GM12892 (cell line): ENCODE measurements around the gene SYNE3.

Source experiments
- DNase-seq: peaks from one replicate; pipeline ENCODE4 v3.0.0; 2011; ENCODE audit not compliant: insufficient read length
- FAIRE-seq: peaks from 2 replicates; lab custom pipeline; 2011; peaks lifted over from hg19 to GRCh38; lab: Jason Lieb, UNC
- POLR2A ChIP-seq: IDR thresholded peaks from 2 replicates; pipeline ENCODE4 v1.6.1; 2011; ENCODE audit warnings: low read depth, low read length, control low read depth
- POLR2AphosphoS5 ChIP-seq: IDR thresholded peaks from 2 replicates; pipeline ENCODE4 v1.6.1; 2011; ENCODE audit warnings: low read depth, low read length, control low read depth
- TAF1 ChIP-seq: IDR thresholded peaks from 2 replicates; pipeline ENCODE4 v1.6.1; 2011; ENCODE audit warnings: low read depth, mild to moderate bottlenecking, control low read depth, low read length, borderline replicate concordance

The SYNE3 gene

DNA sequence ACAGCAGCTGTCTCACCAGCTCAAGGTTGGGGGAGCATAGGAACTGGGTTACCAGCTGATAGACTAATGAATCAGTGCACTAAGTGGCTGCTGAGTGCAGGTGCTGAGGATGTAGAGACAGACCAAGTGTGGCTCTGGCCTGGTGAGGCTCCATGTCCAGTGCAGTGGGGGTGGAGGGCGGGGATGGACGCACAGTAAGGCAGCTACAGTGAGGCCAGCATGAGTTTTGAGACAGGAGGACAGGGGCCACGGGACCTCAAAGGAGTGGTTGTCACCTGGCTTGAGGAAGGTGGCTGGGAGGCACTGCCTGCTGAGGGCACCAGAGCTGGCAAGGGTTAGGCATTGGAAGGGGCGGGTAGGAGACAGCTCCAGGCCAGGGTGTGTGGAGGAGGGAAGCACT is 37.0 kb downstream of the SYNE3 start:
- no peak for TF ChIP-seq TAF1
- TF ChIP-seq POLR2AphosphoS5, result no peak
- TF ChIP-seq POLR2A, result no peak
- no peak for FAIRE-seq
- DNase-seq, result no peak

DNA sequence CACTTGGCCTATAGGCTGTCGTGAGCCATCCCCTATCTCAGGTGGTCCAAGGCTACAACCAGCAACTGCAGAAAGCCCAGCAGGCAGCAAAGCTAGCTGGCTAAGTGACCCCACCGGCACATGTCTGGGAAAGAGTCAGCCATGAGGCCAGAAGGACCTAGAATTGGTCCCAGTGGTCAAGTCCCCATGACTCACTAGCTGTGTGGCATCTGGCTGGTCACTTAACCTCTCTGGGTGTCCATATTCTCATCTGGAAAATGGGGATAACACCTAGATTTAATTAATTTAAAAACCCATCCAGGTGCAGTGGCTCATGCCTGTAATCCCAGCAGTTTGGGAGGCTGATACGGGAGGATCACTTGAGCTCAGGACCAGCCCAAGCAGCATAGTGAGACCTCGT is 37.6 kb downstream of the SYNE3 start:
- FAIRE-seq (no peak), DNase-seq (no peak)
- TF ChIP-seq POLR2A, result no peak
- no peak for TF ChIP-seq TAF1
- TF ChIP-seq POLR2AphosphoS5, result no peak

DNA sequence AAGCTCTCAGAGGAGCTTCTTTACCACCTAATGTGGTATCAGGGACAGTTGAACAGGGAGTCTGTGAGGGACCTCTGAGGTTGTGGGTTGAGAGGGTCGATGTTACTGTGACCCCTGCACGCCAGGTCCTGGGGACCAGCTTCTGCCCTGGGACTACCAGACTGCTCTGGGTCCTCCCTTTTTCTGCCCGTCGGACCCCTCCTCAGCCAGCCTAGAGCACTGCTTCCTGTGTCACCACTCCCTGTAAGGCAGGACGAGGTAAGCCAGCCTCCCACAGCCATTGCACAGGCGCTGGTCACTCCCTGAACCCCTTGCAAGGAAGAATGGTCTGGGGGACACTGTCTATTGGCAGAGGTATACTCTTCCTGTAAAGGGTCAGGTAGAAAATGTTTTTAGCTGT is 38.1 kb downstream of the SYNE3 start:
- no peak for TF ChIP-seq POLR2AphosphoS5
- no peak for TF ChIP-seq TAF1
- TF ChIP-seq POLR2A, result no peak
- DNase-seq (no peak), FAIRE-seq (no peak)

DNA sequence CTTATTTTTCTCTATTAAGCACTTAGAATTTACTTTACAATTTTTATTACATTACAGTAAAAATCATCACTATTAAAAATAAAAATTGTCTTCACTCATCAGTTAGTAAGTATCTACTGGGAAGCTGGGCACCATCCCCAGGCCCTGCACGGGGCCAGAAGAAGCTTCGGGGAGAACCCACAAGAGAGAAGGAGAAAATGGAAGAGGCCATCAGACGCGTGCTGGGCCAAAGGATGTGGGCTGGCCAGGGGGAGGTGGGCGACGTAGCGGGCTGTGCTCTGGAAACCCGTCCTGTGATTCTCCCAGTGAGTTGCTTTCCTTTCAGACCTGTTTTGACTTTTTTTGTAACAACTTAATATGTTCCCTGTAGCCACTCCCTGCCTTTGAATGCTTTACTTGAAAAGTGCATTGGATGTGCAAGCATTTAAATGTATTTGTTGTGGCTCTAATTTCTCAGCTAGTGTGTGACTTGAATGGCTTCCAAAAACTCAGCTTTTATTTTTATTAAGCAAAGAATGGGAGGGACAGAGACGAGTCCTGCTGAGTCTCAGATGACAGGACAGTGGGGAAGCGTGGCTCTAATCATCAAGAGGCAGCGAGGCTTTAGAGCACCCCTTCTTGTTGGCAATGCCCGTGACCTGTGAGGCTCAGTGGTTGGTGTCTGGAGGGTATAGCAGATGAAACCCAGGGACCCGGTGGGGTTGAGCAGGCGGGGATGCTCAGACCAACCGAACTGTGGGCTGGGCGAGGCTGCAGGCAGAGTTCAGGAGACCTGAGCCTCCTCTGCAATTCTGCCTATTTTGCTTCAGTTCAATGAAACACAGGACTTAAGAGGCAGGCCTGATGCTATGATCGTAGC is 38.8 kb downstream of the SYNE3 start:
- no peak for DNase-seq
- TF ChIP-seq POLR2A (no peak), POLR2AphosphoS5 (no peak), TAF1 (no peak)
- no peak for FAIRE-seq

GRCh38 chr14:95476747-95477146 is 39.7 kb downstream of the SYNE3 start:
- TF ChIP-seq POLR2AphosphoS5 (no peak), TAF1 (no peak), POLR2A (no peak)
- FAIRE-seq (no peak), DNase-seq (no peak)

GRCh38 chr14:95475540-95476240 is 40.8 kb downstream of the SYNE3 start:
- FAIRE-seq (no peak), DNase-seq (no peak)
- TF ChIP-seq POLR2A, result no peak
- TF ChIP-seq TAF1, result no peak
- TF ChIP-seq POLR2AphosphoS5, result no peak

GRCh38 chr14:95474941-95475340 is 41.5 kb downstream of the SYNE3 start:
- no peak for FAIRE-seq
- no peak for DNase-seq
- no peak for TF ChIP-seq TAF1
- TF ChIP-seq POLR2AphosphoS5, result no peak
- no peak for TF ChIP-seq POLR2A

DNA sequence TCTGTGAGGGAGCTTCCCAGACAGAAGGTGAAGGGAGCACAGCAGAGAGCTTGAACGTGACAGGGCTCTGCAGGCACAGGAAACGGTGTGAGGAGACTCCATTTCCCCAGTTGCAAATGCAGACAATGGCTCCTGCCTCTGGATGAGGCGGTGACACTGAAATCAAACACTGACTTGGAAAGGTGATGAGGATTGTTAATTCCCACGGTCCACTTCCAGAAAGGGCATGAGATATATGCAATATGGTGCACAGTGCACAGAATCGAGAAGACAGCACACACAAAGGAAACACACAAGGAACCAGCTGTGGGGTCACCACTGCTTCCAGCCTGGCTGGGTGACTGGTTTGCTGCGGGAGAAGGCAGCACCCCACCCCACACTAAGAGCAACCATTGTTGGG is 42.0 kb downstream of the SYNE3 start:
- DNase-seq (no peak), FAIRE-seq (no peak)
- no peak for TF ChIP-seq TAF1
- TF ChIP-seq POLR2A, result no peak
- TF ChIP-seq POLR2AphosphoS5, result no peak

- DNase-seq, result no peak
- no peak for FAIRE-seq
- TF ChIP-seq POLR2AphosphoS5, result no peak
- no peak for TF ChIP-seq TAF1
- TF ChIP-seq POLR2A, result no peak
Measured at GRCh38 chr14:95472819-95473251, 43.6 kb downstream of the SYNE3 start.

GRCh38 chr14:95471476-95471875 is 45.0 kb downstream of the SYNE3 start:
- FAIRE-seq (no peak), DNase-seq (no peak)
- TF ChIP-seq POLR2A (no peak), TAF1 (no peak), POLR2AphosphoS5 (no peak)

GRCh38 chr14:95471016-95471415 is 45.4 kb downstream of the SYNE3 start:
- FAIRE-seq (no peak), DNase-seq (no peak)
- TF ChIP-seq POLR2AphosphoS5, result no peak
- TF ChIP-seq TAF1, result no peak
- TF ChIP-seq POLR2A, result no peak
